Stimulated activated naive B cell treated with anti-CD40 and anti-IgM and Interleukin-4, amounts not matched to agents 10 μg/mL and 1 μg/mL and 100 μg/mL, for 72 hours (primary cell): ENCODE measurements around the gene PSMG1.
"Not testable (repeated sequence)": the region's sequence is repeated elsewhere in the genome, so short reads cannot be mapped to it uniquely, and the experiment has no call there.

Source experiments
- ATAC-seq, 2 donors: fragments of 150-1000 bp; cut with Tn5 transposase; replicated peaks; 2 replicates each; pipeline ENCODE4 v1.10.0; 2021; ENCODE audit warnings: moderate library complexity in 1 of 2
- DNase-seq: peaks from one replicate; pipeline ENCODE4 v3.0.0; 2021
- H3K27ac Mint-ChIP-seq: one replicate; pipeline ENCODE4 v1.8.0; 2022; ENCODE audit warnings: mild to moderate bottlenecking, mixed read lengths
- H3K27me3 Mint-ChIP-seq, 2 donors: one replicate each; pipeline ENCODE4 v1.8.0; 2022; ENCODE audit warnings: mixed read lengths in 2 of 2
- H3K36me3 Mint-ChIP-seq, 2 donors: one replicate each; pipeline ENCODE4 v1.8.0; 2022; ENCODE audit warnings: mixed read lengths in 2 of 2, mild to moderate bottlenecking in 1 of 2
- H3K4me1 Mint-ChIP-seq, 2 donors: one replicate each; pipeline ENCODE4 v1.8.0; 2022; ENCODE audit warnings: mixed read lengths in 2 of 2, mild to moderate bottlenecking in 1 of 2
- H3K4me3 Mint-ChIP-seq, 2 donors: one replicate each; pipeline ENCODE4 v1.8.0; 2022; ENCODE audit warnings: mild to moderate bottlenecking in 2 of 2, mixed read lengths in 2 of 2, moderate library complexity in 1 of 2
- H3K9me3 Mint-ChIP-seq, 2 donors: one replicate each; pipeline ENCODE4 v1.8.0; 2022; ENCODE audit warnings: mixed read lengths in 2 of 2, mild to moderate bottlenecking in 1 of 2

Gene PSMG1

GRCh38 chr21:39181205-39181818 lies 1.9 kb downstream of the PSMG1 start:
- Mint-ChIP-seq H3K9me3 (no peaks in the 10 kb centered on the region), H3K27ac (no peak overlapping the region), H3K27me3 (no peaks in the 10 kb centered on the region), H3K36me3 (peaks cover 18 to 25% of the 10 kb centered on the region in 2 donors), H3K4me3 (no peak overlapping the region), H3K4me1 (peaks cover 14 to 23% of the 10 kb centered on the region in 2 donors)
- ATAC-seq (no peak), DNase-seq (no peak)

DNA sequence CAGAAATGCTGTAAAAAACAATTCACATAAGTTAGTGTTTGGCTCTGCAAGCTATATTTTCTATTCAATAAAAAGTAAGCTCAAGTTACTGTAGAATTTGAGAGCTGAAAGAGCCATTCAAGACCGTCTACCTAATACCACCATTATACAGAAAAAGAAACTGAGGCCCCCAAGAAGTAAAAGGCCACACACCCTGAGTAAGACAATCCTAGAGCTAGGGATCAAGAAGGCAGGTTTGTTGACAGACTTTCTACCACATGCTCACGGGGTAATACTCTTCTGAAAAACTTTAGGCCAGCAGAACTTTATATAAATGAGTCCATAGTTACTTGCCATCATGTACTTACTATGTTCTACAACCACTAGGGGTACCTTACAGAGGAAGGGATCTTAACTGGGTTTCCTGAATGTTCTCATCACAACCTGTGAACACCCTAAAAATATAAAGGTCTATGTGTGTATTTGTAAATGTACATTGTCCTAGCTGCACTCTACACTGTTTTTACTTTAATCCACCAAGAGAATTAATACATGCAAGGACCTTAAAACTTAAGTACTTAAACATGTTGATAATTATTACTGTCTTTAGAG lies 2.7 kb downstream of the PSMG1 start:
- peaks cover 17 to 21% of the 10 kb centered on the region in 2 donors for H3K4me1 Mint-ChIP-seq
- DNase-seq (no peak), ATAC-seq (no peak)
- H3K27ac Mint-ChIP-seq, result no peak overlapping the region
- H3K9me3 Mint-ChIP-seq, result no peaks in the 10 kb centered on the region
- H3K4me3 Mint-ChIP-seq, result no peak overlapping the region
- H3K36me3 Mint-ChIP-seq, result peaks cover 24 to 32% of the 10 kb centered on the region in 2 donors
- H3K27me3 Mint-ChIP-seq, result no peaks in the 10 kb centered on the region

- Mint-ChIP-seq H3K4me3 (no peak overlapping the region), H3K9me3 (no peaks in the 10 kb centered on the region), H3K27ac (no peak overlapping the region), H3K4me1 (peaks cover 10 to 11% of the 10 kb centered on the region in 2 donors), H3K36me3 (peaks cover 32 to 43% of the 10 kb centered on the region in 2 donors), H3K27me3 (no peaks in the 10 kb centered on the region)
- DNase-seq (no peak), ATAC-seq (no peak)
Observed at GRCh38 chr21:39178421-39178820, 4.8 kb downstream of the PSMG1 start.

- no peak for ATAC-seq
- H3K4me3 Mint-ChIP-seq, result no peak overlapping the region
- no peak for DNase-seq
- H3K4me1 Mint-ChIP-seq, result peaks cover 0 to 5% of the 10 kb centered on the region in 2 donors
- peaks cover 44 to 56% of the 10 kb centered on the region in 2 donors for H3K36me3 Mint-ChIP-seq
- H3K27ac Mint-ChIP-seq, result no peak overlapping the region
- H3K27me3 Mint-ChIP-seq, result no peaks in the 10 kb centered on the region
- no peaks in the 10 kb centered on the region for H3K9me3 Mint-ChIP-seq
Observed at GRCh38 chr21:39176271-39176709, 7.0 kb downstream of the PSMG1 start.

DNA sequence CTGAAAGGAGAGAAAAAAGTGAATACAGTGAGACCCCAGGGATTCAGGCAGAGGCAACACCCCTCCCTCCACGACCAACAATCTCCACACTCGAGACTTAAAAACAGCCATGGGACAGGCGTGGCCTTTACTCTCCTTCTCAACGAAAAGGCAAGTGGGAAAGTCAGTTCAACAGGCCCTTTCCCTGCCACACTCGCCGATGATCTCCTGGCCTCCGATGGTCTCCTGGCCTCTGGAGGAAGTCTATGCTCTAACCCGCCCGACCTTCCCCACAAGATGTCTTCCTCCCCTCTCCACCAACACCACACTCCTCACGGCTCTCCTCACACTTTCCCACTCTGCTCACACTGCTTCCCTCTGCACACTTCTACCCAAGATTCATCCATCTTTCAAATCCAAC lies 7.6 kb downstream of the PSMG1 start:
- no peak for DNase-seq
- no peak overlapping the region for H3K27ac Mint-ChIP-seq
- no peak overlapping the region for H3K4me3 Mint-ChIP-seq
- no peaks in the 10 kb centered on the region for H3K27me3 Mint-ChIP-seq
- H3K9me3 Mint-ChIP-seq, result no peaks in the 10 kb centered on the region
- peaks cover 0 to 5% of the 10 kb centered on the region in 2 donors for H3K4me1 Mint-ChIP-seq
- peaks cover 48 to 59% of the 10 kb centered on the region in 2 donors for H3K36me3 Mint-ChIP-seq
- ATAC-seq, result no peak

GRCh38 chr21:39175154-39175553 lies 8.1 kb downstream of the PSMG1 start:
- Mint-ChIP-seq H3K9me3 (no peaks in the 10 kb centered on the region), H3K36me3 (peaks cover 48 to 54% of the 10 kb centered on the region in 2 donors)
- DNase-seq, result no peak

DNA sequence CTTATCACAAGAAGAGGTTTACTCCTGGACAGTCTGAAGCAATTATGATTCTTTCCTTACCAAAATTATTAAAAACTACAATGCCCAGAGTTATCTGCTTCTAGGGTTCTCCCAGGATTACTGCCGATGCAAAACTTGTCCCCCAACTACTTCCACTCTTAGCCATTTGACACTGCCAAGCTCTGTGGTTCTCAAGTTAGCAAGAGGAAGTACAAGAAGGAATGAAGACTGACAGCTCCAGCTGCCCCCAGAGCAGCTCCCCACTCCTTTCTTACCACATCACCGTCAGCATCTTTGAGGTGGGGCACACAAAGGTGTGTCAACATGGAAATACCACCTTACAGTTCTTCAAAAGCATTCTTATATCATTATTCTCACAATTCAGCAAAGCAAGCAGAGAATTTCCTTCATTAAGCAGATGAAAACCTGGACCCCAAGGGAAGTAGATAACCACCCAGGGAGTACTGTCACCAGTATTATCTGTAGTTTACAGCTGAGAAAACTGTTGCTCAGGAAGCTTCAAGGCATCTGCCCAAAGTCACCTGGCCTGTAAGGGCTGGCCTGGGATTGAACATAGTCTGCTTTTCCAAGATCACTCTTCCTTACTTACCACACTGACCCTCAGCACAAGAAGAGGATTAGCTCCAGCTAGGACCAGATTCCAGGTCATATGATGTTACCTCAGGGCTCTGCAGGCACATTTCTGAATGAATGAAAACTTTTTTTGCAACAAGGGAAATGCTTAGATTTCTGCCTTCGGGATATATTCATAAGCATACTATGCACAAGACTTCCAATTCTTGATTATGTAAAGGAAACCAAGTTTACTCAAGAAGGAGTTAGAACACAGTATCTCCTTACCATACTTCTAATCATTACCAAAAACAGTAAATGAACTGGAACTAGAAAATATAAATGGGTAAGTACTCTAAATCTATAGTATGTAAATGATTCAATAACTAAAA lies 9.3 kb downstream of the PSMG1 start:
- Mint-ChIP-seq H3K27ac (no peak overlapping the region), H3K4me3 (no peak overlapping the region), H3K4me1 (peaks cover 0 to 4% of the 10 kb centered on the region in 2 donors), H3K27me3 (no peaks in the 10 kb centered on the region), H3K36me3 (peaks cover 49 to 54% of the 10 kb centered on the region in 2 donors), H3K9me3 (no peaks in the 10 kb centered on the region)
- no peak for ATAC-seq
- no peak for DNase-seq

More at GRCh38 chr21:39175154-39175553, 8.1 kb downstream of the PSMG1 start:
- H3K4me3 Mint-ChIP-seq, result no peak overlapping the region
- H3K27me3 Mint-ChIP-seq, result no peaks in the 10 kb centered on the region
- H3K27ac Mint-ChIP-seq, result no peak overlapping the region
- peaks cover 0 to 5% of the 10 kb centered on the region in 2 donors for H3K4me1 Mint-ChIP-seq
- no peak for ATAC-seq

DNA sequence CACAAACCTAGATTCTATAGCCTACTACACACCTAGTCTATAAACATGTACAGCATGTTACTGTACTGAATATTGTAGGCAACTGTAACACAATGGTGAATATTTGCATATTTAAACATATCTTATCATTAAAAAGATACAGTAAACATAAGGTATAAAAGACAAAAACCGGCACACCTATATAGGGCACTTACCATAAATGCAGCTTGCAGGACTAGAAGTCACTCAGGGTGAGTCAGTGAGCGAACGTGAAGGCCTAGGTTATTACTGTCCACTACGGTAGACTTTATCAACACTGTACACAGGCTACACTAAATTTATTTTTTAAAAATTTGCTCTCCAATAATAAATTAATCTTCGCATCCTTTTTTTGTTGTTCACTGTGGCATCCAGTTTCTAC lies 13.3 kb downstream of the PSMG1 start:
- ATAC-seq, result no peak
- Mint-ChIP-seq H3K4me1 (no peaks in the 10 kb centered on the region), H3K9me3 (peaks cover 0 to 3% of the 10 kb centered on the region in 2 donors), H3K27ac (no peak overlapping the region), H3K27me3 (no peaks in the 10 kb centered on the region), H3K4me3 (no peak overlapping the region), H3K36me3 (peaks cover 37 to 39% of the 10 kb centered on the region in 2 donors)
- DNase-seq, result no peak

- Mint-ChIP-seq H3K27me3 (no peaks in the 10 kb centered on the region), H3K9me3 (peaks cover 5 to 10% of the 10 kb centered on the region in 2 donors), H3K4me3 (no peak overlapping the region), H3K36me3 (peaks cover 34 to 38% of the 10 kb centered on the region in 2 donors), H3K4me1 (no peaks in the 10 kb centered on the region), H3K27ac (no peak overlapping the region)
- no peak for ATAC-seq
- DNase-seq, result no peak
Observed at GRCh38 chr21:39168800-39169199, 14.5 kb downstream of the PSMG1 start.

- Mint-ChIP-seq H3K27ac (no peak overlapping the region), H3K4me1 (no peaks in the 10 kb centered on the region), H3K4me3 (no peak overlapping the region), H3K27me3 (no peaks in the 10 kb centered on the region), H3K36me3 (peaks cover 10 to 18% of the 10 kb centered on the region in 2 donors), H3K9me3 (peaks cover 10 to 15% of the 10 kb centered on the region in 2 donors)
- DNase-seq (no peak), ATAC-seq (no peak)
Observed at GRCh38 chr21:39164523-39164922, 18.7 kb downstream of the PSMG1 start.

- Mint-ChIP-seq H3K27ac (no peak overlapping the region), H3K9me3 (peaks cover 10 to 13% of the 10 kb centered on the region in 2 donors), H3K4me1 (no peaks in the 10 kb centered on the region), H3K27me3 (no peaks in the 10 kb centered on the region), H3K36me3 (peaks cover 4 to 10% of the 10 kb centered on the region in 2 donors), H3K4me3 (no peak overlapping the region)
- DNase-seq (no peak), ATAC-seq (no peak)
Observed at GRCh38 chr21:39161064-39161463, 22.2 kb downstream of the PSMG1 start.

DNA sequence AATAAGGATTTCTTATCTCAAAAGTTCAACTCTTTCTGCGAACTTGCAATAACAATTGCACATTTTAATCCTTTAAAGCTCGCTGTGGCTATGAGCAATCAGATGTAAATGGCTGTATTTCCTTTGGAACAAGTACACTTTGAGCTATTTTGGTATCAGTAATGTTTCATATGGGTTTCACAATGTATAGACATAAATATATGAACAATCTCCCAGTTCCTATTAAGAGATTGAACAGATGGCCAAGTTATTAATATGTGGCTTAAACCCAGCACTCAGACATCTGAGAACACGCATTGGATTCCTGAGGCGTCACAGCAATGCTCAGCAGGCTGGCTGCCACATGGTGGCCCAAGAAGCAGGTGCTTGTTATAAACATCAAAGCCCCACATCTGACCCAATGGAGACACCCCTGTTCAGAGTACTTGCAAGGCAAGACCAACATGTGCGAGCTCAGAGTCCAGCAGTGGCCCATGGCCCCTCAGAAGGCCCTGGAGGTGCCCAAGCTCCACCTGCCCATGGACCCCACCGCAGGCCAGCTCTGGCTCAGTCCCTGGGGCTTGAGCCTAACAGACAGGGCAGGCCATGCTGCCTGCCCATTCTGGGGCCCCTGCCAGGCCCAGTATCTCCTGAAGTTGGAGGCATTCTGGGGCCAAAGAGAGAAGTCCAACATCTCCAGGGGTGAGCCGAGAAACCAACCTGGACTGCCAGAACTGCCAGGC lies 23.7 kb downstream of the PSMG1 start:
- DNase-seq (no peak), ATAC-seq (no peak)
- Mint-ChIP-seq H3K4me1 (no peaks in the 10 kb centered on the region), H3K27ac (no peak overlapping the region), H3K4me3 (no peak overlapping the region), H3K27me3 (no peaks in the 10 kb centered on the region), H3K9me3 (peaks cover 7 to 8% of the 10 kb centered on the region in 2 donors), H3K36me3 (peaks cover 2 to 6% of the 10 kb centered on the region in 2 donors)

DNA sequence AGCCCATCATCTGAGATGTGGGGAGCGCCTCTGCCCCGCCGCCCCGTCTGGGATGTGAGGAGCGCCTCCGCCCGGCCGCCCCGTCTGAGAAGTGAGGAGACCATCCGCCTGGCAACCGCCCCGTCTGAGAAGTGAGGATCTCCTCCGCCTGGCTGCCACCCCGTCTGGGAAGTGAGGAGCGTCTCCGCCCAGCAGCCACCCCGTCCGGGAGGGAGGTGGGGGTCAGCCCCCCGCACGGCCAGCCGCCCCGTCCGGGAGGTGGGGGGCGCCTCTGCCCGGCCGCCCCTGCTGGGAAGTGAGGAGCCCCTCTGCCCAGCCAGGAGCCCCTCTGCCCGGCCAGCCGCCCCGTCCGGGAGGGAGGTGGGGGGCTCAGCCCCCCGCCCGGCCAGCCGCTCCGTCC lies 26.0 kb downstream of the PSMG1 start:
- not testable (repeated sequence) for ATAC-seq

DNA sequence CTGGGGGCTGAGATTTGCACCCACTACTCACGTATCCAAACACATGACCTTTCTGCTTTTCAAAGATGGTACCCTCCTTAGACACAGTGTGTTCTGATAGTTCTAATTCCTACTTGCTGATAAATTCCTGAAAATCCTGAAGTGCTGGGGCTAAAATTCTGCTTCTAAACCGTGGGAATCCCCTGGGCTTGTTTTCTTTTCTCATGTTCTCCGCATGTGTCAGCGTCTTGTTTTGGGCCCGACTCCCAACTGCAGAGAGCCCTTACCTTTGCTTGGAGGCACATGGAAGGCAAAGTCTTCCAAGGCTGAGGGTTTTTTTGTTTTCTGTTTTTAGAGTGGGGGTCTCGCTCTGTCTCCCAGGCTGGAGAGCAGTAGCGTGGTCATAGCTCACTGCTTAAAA lies 27.2 kb downstream of the PSMG1 start:
- H3K4me1 Mint-ChIP-seq, result no peaks in the 10 kb centered on the region
- peaks cover 4 to 5% of the 10 kb centered on the region in 2 donors for H3K27me3 Mint-ChIP-seq
- DNase-seq (no peak), ATAC-seq (no peak)
- H3K36me3 Mint-ChIP-seq, result peaks cover 0 to 2% of the 10 kb centered on the region in 2 donors
- H3K27ac Mint-ChIP-seq, result no peak overlapping the region
- H3K9me3 Mint-ChIP-seq, result no peaks in the 10 kb centered on the region
- no peak overlapping the region for H3K4me3 Mint-ChIP-seq

More for the DNA sequence above, 26.0 kb downstream of the PSMG1 start:
- not testable (repeated sequence) for H3K4me1 Mint-ChIP-seq, DNase-seq, H3K27me3 Mint-ChIP-seq, H3K9me3 Mint-ChIP-seq, H3K27ac Mint-ChIP-seq, H3K4me3 Mint-ChIP-seq, H3K36me3 Mint-ChIP-seq
